ENCODE results near the gene UBR4. TPM values are rescaled to one million over a fixed set of nuclear protein-coding genes. Genes with fewer than 3 reads are reported as not detected.

The UBR4 gene
- total and polyA plus RNA-seq, 7 donors, result 89.9 to 185 (median 118) TPM

GRCh38 chr1:19057784-19058475, 152.1 kb downstream of the UBR4 start:
- ATAC-seq (peak in 1 of 4 donors; percentile 4), DNase-seq (no peak)
- H3K36me3 ChIP-seq (ENCODE audit: insufficient read depth in 1 of 2, low read depth in 1 of 2), result no peaks in the 10 kb centered on the region
- no peak overlapping the region for H3K4me3 ChIP-seq
- TF ChIP-seq, protein P1, sequence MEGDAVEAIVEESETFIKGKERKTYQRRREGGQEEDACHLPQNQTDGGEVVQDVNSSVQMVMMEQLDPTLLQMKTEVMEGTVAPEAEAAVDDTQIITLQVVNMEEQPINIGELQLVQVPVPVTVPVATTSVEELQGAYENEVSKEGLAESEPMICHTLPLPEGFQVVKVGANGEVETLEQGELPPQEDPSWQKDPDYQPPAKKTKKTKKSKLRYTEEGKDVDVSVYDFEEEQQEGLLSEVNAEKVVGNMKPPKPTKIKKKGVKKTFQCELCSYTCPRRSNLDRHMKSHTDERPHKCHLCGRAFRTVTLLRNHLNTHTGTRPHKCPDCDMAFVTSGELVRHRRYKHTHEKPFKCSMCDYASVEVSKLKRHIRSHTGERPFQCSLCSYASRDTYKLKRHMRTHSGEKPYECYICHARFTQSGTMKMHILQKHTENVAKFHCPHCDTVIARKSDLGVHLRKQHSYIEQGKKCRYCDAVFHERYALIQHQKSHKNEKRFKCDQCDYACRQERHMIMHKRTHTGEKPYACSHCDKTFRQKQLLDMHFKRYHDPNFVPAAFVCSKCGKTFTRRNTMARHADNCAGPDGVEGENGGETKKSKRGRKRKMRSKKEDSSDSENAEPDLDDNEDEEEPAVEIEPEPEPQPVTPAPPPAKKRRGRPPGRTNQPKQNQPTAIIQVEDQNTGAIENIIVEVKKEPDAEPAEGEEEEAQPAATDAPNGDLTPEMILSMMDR (IDR thresholded peaks at IDR 0.05), result no peak
- intact Hi-C loops (cut with DNase I), result no loop called here
- H3K9me3 ChIP-seq, result no peaks in the 10 kb centered on the region
- WGBS, 3 donors, result 34 to 52% (median 48%) methylated on average over 12 to 15 of the region's 15 CpGs
- H3K4me1 ChIP-seq, result no peaks in the 10 kb centered on the region
- peaks cover 0 to 50% (median 7%) of the 10 kb centered on the region in 3 donors for H3K27me3 ChIP-seq (ENCODE audit: insufficient read depth in 3 of 3, low read length in 2 of 3)
- no peak overlapping the region for H3K27ac ChIP-seq

GRCh38 chr1:19057182-19057779, 152.8 kb downstream of the UBR4 start:
- H3K4me3 ChIP-seq, result no peak overlapping the region
- H3K27me3 ChIP-seq (ENCODE audit: insufficient read depth in 3 of 3, low read length in 2 of 3), result peaks cover 0 to 50% (median 7%) of the 10 kb centered on the region in 3 donors
- no peaks in the 10 kb centered on the region for H3K36me3 ChIP-seq (ENCODE audit: insufficient read depth in 1 of 2, low read depth in 1 of 2)
- WGBS, 3 donors, result 73 to 76% (median 76%) methylated on average over 14 of the region's 14 CpGs
- H3K27ac ChIP-seq, result no peak overlapping the region
- no peaks in the 10 kb centered on the region for H3K9me3 ChIP-seq
- H3K4me1 ChIP-seq, result no peaks in the 10 kb centered on the region
- DNase-seq (no peak), ATAC-seq (no peak)
- intact Hi-C loops (cut with DNase I), result no loop called here
- TF ChIP-seq, protein P1 (IDR thresholded peaks at IDR 0.05), result no peak

GRCh38 chr1:19055701-19056100, 154.4 kb downstream of the UBR4 start:
- DNase-seq (no peak), ATAC-seq (no peak)
- 28 to 37% (median 31%) methylated on average over 7 of the region's 7 CpGs for WGBS, 3 donors
- H3K36me3 ChIP-seq (ENCODE audit: insufficient read depth in 1 of 2, low read depth in 1 of 2), result no peaks in the 10 kb centered on the region
- no peaks in the 10 kb centered on the region for H3K9me3 ChIP-seq
- intact Hi-C loops (cut with DNase I), result no loop called here
- no peaks in the 10 kb centered on the region for H3K4me1 ChIP-seq
- peaks cover 0 to 50% (median 7%) of the 10 kb centered on the region in 3 donors for H3K27me3 ChIP-seq (ENCODE audit: insufficient read depth in 3 of 3, low read length in 2 of 3)
- no peak overlapping the region for H3K27ac ChIP-seq
- H3K4me3 ChIP-seq, result no peak overlapping the region
- TF ChIP-seq, protein P1 (IDR thresholded peaks at IDR 0.05), result no peak

DNA sequence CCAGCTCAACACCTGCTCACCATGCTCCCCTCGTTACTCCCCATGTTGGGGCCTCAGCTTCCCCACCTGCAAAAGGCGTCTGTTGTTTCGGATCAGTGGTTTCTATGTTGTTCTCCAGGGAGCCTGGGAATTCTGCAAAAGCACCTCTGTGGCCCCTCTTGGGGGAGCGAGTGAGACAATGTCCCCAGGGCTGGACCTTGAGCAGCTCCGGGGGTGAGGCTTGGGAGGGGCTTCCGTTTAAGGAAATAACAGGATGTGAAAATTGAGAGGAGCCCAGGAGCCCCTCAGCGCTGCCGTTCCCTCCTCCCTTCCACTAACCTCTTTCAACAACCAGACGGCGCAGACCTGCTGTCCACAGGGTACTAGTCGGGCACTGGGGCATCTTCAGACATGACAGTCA, 155.1 kb downstream of the UBR4 start:
- no peaks in the 10 kb centered on the region for H3K9me3 ChIP-seq
- TF ChIP-seq, protein P1 (IDR thresholded peaks at IDR 0.05), result no peak
- ATAC-seq, result no peak
- H3K4me1 ChIP-seq, result no peaks in the 10 kb centered on the region
- WGBS, 3 donors, result 23 to 26% (median 25%) methylated on average over 11 of the region's 11 CpGs
- peaks cover 0 to 50% (median 7%) of the 10 kb centered on the region in 3 donors for H3K27me3 ChIP-seq (ENCODE audit: insufficient read depth in 3 of 3, low read length in 2 of 3)
- no peak overlapping the region for H3K27ac ChIP-seq
- intact Hi-C loops (cut with DNase I), result no loop called here
- no peak for DNase-seq
- no peak overlapping the region for H3K4me3 ChIP-seq
- H3K36me3 ChIP-seq (ENCODE audit: insufficient read depth in 1 of 2, low read depth in 1 of 2), result no peaks in the 10 kb centered on the region

Measured in psoas muscle (tissue), 8 donors.